HUES48 (cell line): ENCODE measurements around the gene AZIN2.

Experiments used
- H3K27ac ChIP-seq: one replicate; pipeline ENCODE4 v1.7.0; 2013; ENCODE audit warnings: low read depth, low read length, inconsistent platforms
- H3K27me3 ChIP-seq: 2 replicates; pipeline ENCODE4 v1.6.1; 2013; ENCODE audit warnings: mild to moderate bottlenecking, low read length; ENCODE audit not compliant: control insufficient read depth, insufficient read depth
- H3K36me3 ChIP-seq: 2 replicates; pipeline ENCODE4 v1.6.1; 2013; ENCODE audit warnings: low read length; ENCODE audit not compliant: control insufficient read depth, insufficient read depth
- H3K4me1 ChIP-seq: 2 replicates; pipeline ENCODE4 v1.6.1; 2013; ENCODE audit warnings: mild to moderate bottlenecking, low read length; ENCODE audit not compliant: control insufficient read depth, insufficient read depth
- H3K4me3 ChIP-seq: 2 replicates; pipeline ENCODE4 v1.5.1; 2013; ENCODE audit warnings: mild to moderate bottlenecking, low read depth, low read length
- H3K9ac ChIP-seq: 2 replicates; pipeline ENCODE4 v1.6.1; 2013; ENCODE audit warnings: mild to moderate bottlenecking, low read depth, low read length, moderate library complexity
- H3K9me3 ChIP-seq: 2 replicates; pipeline ENCODE4 v1.6.1; 2013; ENCODE audit warnings: low read length; ENCODE audit not compliant: control insufficient read depth, insufficient read depth

Gene AZIN2

GRCh38 chr1:33152685-33153432 is 71.9 kb downstream of the AZIN2 start:
- no peak overlapping the region for H3K9ac ChIP-seq
- peak overlapping the region; percentile 89 for H3K27ac ChIP-seq
- no peaks in the 10 kb centered on the region for H3K9me3 ChIP-seq
- H3K36me3 ChIP-seq, result 0 out of 2 replicates have a peak, but pooled peaks cover 3% of the 10 kb centered on the region
- H3K27me3 ChIP-seq, result no peaks in the 10 kb centered on the region
- H3K4me1 ChIP-seq, result peaks cover 28% of the 10 kb centered on the region
- H3K4me3 ChIP-seq, result no peak overlapping the region

DNA sequence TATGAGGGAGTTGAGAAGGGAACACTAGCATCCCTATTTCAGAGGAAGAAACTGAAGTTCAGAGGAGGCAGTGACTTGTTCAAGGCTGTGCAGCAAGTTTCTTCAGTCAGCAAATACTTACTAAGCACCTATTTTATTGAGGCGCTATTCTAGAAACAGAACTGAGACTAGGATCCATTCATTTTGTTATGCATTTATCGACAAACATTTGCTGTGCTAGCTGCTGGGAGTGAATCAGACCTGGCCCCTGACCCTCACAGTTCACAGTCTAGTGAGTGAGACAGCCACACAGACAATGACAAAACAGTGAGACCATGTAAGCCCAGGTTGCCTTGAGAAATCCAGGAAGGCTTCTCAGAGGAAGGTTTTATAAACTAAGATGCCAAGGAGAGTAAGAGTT is 72.7 kb downstream of the AZIN2 start:
- Histone ChIP-seq H3K4me3 (no peak overlapping the region), H3K27ac (peak overlapping the region; percentile 89), H3K27me3 (no peaks in the 10 kb centered on the region), H3K9me3 (no peaks in the 10 kb centered on the region), H3K36me3 (peaks cover 6% of the 10 kb centered on the region; the same call in 1 of the 2 replicates), H3K9ac (no peak overlapping the region), H3K4me1 (peaks cover 28% of the 10 kb centered on the region)

DNA sequence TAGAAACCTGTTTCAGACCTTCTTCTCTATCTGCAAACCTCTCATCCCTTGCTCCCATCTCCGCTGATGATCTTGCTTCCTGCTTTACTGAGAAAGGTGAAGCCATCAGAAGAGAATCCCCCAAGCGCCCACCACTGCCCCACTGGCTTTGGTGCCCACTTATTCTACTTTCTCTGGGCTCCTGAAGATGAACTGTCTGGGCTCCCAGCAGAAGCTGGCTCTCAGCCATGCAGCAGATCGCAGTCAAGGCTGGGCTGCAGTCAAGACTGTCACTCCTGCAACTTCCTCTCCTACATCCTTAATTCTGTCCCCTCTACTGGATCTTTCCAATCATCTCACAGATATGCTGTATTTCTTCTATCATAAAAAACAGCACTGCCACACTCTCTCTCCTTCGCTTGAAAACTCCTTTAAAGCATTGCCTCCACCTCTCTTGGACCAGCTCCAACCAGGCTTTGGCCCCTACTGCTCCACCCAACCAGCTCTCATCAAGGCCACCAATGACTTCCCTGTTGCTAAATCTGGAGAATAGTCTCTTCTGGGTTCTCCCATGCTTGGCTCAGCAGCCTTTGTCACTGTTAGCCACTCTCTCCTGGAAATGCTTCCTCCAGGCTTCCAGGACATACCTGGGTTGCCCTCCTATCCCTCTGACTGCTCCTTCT is 75.1 kb downstream of the AZIN2 start:
- Histone ChIP-seq H3K36me3 (peaks cover 6% of the 10 kb centered on the region; the same call in 1 of the 2 replicates), H3K4me1 (peaks cover 28% of the 10 kb centered on the region), H3K9me3 (no peaks in the 10 kb centered on the region), H3K4me3 (no peak overlapping the region), H3K27ac (no peak overlapping the region), H3K9ac (no peak overlapping the region), H3K27me3 (no peaks in the 10 kb centered on the region)

- peaks cover 28% of the 10 kb centered on the region for H3K4me1 ChIP-seq
- H3K4me3 ChIP-seq, result no peak overlapping the region
- no peak overlapping the region for H3K27ac ChIP-seq
- no peaks in the 10 kb centered on the region for H3K9me3 ChIP-seq
- H3K27me3 ChIP-seq, result no peaks in the 10 kb centered on the region
- H3K36me3 ChIP-seq, result peaks cover 6% of the 10 kb centered on the region; the same call in 1 of the 2 replicates
- H3K9ac ChIP-seq, result no peak overlapping the region
These were observed 76.2 kb downstream of the AZIN2 start for GRCh38 chr1:33157131-33157530.

DNA sequence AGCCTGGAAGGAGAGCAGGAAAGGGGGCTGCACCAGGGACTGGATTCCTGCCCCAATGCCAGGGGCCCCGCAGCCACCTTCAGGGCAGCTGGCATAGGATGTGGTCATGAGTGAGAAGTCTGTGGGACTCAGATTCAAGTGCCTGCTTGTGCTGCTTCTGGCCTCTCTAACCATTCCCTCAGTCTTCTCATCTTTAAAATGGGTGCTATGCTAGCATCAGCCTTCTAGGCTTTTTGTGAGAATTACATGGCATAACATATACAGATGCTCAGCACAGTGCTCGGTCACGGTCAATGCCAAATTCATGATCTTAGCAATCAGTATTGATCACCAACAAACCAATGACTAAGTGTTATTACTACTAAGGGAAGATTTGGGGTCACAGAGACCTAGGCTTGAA is 77.4 kb downstream of the AZIN2 start:
- Histone ChIP-seq H3K27ac (no peak overlapping the region), H3K9ac (no peak overlapping the region), H3K4me3 (no peak overlapping the region), H3K4me1 (peaks cover 21% of the 10 kb centered on the region), H3K27me3 (no peaks in the 10 kb centered on the region), H3K36me3 (peaks cover 6% of the 10 kb centered on the region; the same call in 1 of the 2 replicates), H3K9me3 (no peaks in the 10 kb centered on the region)

DNA sequence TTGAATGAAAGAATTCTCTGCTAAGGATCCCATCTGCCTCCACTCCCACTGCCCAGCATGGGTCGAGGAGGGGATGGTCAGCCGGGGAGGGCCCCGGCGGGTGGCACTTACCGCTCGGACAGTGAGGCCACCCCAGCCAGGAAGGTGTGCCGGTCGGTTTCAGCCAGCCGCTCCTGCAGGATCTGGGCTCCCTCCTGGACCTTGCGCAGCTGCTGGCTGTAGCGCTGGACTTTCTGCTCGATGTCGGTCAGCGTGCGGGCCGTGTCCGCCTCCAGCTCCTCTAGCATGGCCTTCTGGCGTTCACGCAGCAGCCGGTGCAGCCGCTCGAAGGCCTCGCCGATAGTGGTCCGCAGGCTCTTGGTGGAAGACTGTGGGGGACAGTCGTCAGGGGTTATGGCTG is 78.6 kb downstream of the AZIN2 start:
- no peak overlapping the region for H3K9ac ChIP-seq
- H3K4me3 ChIP-seq, result no peak overlapping the region
- no peak overlapping the region for H3K27ac ChIP-seq
- no peaks in the 10 kb centered on the region for H3K27me3 ChIP-seq
- no peaks in the 10 kb centered on the region for H3K9me3 ChIP-seq
- H3K36me3 ChIP-seq, result peaks cover 6% of the 10 kb centered on the region; the same call in 1 of the 2 replicates
- peaks cover 27% of the 10 kb centered on the region for H3K4me1 ChIP-seq

- Histone ChIP-seq H3K9ac (no peak overlapping the region), H3K9me3 (no peaks in the 10 kb centered on the region), H3K27me3 (no peaks in the 10 kb centered on the region), H3K27ac (peak overlapping the region; percentile 32), H3K36me3 (peaks cover 3% of the 10 kb centered on the region; the same call in 1 of the 2 replicates), H3K4me3 (no peak overlapping the region), H3K4me1 (peaks cover 31% of the 10 kb centered on the region)
These were observed 80.2 kb downstream of the AZIN2 start for GRCh38 chr1:33161061-33161681.

- Histone ChIP-seq H3K4me3 (no peak overlapping the region), H3K4me1 (peaks cover 31% of the 10 kb centered on the region), H3K27ac (no peak overlapping the region), H3K27me3 (no peaks in the 10 kb centered on the region), H3K9ac (no peak overlapping the region), H3K36me3 (peaks cover 3% of the 10 kb centered on the region; the same call in 1 of the 2 replicates), H3K9me3 (no peaks in the 10 kb centered on the region)
These were observed 81.2 kb downstream of the AZIN2 start for GRCh38 chr1:33162141-33162540.

DNA sequence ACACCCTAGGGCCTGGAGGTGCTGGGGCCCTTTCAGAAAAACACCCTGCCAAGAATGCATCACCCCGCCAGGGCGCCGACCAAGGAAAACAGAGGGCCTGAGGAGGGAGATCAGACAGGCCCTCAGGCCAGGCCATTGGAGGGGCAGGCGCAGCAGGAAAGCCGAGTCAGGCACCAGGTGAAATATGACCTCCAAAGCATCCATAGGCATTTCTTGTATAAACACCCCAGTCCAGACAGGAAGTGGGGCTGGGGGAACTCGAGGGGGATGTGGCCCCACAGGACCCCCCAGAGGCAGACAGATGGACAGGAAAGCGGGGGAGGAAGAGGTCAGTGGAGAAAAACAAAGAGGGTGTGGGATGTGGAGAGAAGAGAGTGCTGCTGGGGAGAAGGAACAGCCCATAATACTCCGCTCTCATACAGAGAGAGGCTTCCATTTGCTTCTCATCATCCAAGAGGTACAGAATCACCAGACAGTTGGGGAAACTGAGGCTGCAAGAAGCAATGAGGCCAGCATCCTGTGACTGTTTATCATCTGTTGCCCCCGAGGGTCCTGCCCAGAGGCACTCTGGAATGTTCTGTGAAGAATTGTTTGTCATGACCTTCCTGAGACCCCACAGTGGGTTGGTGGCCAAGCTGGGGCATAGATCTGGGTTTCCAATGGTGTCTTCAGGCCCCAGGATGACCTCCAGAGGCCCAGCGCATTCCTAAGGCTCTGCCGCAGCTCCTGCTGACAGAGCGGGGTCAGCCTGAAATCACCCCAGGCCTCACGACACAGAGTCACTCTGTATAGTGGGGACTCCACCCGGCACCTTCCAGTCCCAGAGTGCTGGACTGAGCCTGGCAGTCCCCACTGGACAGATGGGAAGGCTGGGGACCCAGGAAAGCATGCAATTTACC is 82.9 kb downstream of the AZIN2 start:
- peak overlapping the region; percentile 38 for H3K27ac ChIP-seq
- H3K4me1 ChIP-seq, result peaks cover 35% of the 10 kb centered on the region
- no peak overlapping the region for H3K4me3 ChIP-seq
- no peak overlapping the region for H3K9ac ChIP-seq
- no peaks in the 10 kb centered on the region for H3K27me3 ChIP-seq
- H3K9me3 ChIP-seq, result no peaks in the 10 kb centered on the region
- no peaks in the 10 kb centered on the region; the same call in 1 of the 2 replicates for H3K36me3 ChIP-seq

DNA sequence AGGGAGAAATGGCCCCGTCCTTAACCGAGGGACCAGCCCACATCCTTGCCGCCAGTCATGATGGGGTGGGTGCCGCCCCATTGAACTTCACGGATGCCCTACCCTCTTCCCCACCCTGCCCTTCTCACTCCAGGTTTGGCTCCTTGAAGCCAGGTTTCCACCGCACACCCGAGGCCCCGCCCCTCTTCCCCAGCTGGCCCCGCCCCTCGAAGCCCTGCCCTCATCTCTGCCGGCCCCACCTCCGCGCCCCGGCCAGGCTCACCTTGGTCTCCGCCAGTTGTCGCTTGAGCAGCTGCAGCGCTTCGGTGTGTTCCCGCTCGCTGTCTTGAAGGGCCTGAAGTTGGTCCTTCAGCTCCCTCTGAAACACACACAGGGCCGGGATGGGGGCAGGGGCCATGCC is 84.3 kb downstream of the AZIN2 start:
- H3K36me3 ChIP-seq, result no peaks in the 10 kb centered on the region; the same call in 1 of the 2 replicates
- peaks cover 41% of the 10 kb centered on the region for H3K4me1 ChIP-seq
- no peak overlapping the region for H3K9ac ChIP-seq
- H3K27ac ChIP-seq, result no peak overlapping the region
- no peak overlapping the region for H3K4me3 ChIP-seq
- no peaks in the 10 kb centered on the region for H3K27me3 ChIP-seq
- H3K9me3 ChIP-seq, result no peaks in the 10 kb centered on the region
